Fibroblast of villous mesenchyme (primary cell): Measurements from ENCODE around the gene CHST12. TPM values are rescaled to one million over a fixed set of nuclear protein-coding genes. Genes with fewer than 3 reads are reported as not detected.
"Not testable (repeated sequence)": the region's sequence is repeated elsewhere in the genome, so short reads cannot be mapped to it uniquely, and the experiment has no call there.

Source experiments
- DNase-seq: peaks from one replicate; pipeline ENCODE4 v3.0.0-alpha.2; 2010; ENCODE audit warnings: low read depth
- H3K4me3 ChIP-seq: 2 replicates; pipeline ENCODE4 v1.5.1; 2011; ENCODE audit warnings: low read depth, mild to moderate bottlenecking, low read length
- CTCF ChIP-seq: IDR thresholded peaks from 2 replicates; pipeline ENCODE4 v1.5.1; 2012; ENCODE audit warnings: low read depth, mild to moderate bottlenecking, low read length; ENCODE audit not compliant: insufficient read depth
- total RNA-seq: library from RNA; depleted of rRNA; stranded (reverse); fragments of >200 nt; gene quantifications from 2 replicates; pipeline ENCODE4 v1.2.3, GENCODE V29; 2012

CHST12 gene
- total RNA-seq, 1 donor = 3.5 TPM

GRCh38 chr7:2460188-2460587, 56.8 kb downstream of the CHST12 start:
- DNase-seq = no peak
- TF ChIP-seq CTCF = no peak
- H3K4me3 ChIP-seq = no peak overlapping the region

GRCh38 chr7:2460641-2461040, 57.2 kb downstream of the CHST12 start:
- H3K4me3 ChIP-seq = no peak overlapping the region
- DNase-seq = no peak
- no peak for TF ChIP-seq CTCF

GRCh38 chr7:2461268-2462026, 58.0 kb downstream of the CHST12 start:
- TF ChIP-seq CTCF = no peak
- DNase-seq = no peak

GRCh38 chr7:2462731-2463130, 59.3 kb downstream of the CHST12 start:
- DNase-seq = no peak
- TF ChIP-seq CTCF = no peak

More at GRCh38 chr7:2461268-2462026, 58.0 kb downstream of the CHST12 start:
- H3K4me3 ChIP-seq = no peak overlapping the region

GRCh38 chr7:2465928-2466327, 62.5 kb downstream of the CHST12 start:
- DNase-seq = no peak
- no peak overlapping the region for H3K4me3 ChIP-seq
- TF ChIP-seq CTCF = no peak

More at GRCh38 chr7:2462731-2463130, 59.3 kb downstream of the CHST12 start:
- H3K4me3 ChIP-seq = no peak overlapping the region

- no peak for DNase-seq
- TF ChIP-seq CTCF = no peak
- H3K4me3 ChIP-seq = no peak overlapping the region
Observed at GRCh38 chr7:2466675-2467074, 63.3 kb downstream of the CHST12 start.

- TF ChIP-seq CTCF = no peak
- DNase-seq = no peak
- H3K4me3 ChIP-seq = no peak overlapping the region
Observed at GRCh38 chr7:2468227-2468626, 64.8 kb downstream of the CHST12 start.

- not testable (repeated sequence) for H3K4me3 ChIP-seq, DNase-seq
Observed at GRCh38 chr7:2469460-2470203, 66.2 kb downstream of the CHST12 start.
